ENCODE data around the gene SLCO2B1.

SLCO2B1 gene

DNA sequence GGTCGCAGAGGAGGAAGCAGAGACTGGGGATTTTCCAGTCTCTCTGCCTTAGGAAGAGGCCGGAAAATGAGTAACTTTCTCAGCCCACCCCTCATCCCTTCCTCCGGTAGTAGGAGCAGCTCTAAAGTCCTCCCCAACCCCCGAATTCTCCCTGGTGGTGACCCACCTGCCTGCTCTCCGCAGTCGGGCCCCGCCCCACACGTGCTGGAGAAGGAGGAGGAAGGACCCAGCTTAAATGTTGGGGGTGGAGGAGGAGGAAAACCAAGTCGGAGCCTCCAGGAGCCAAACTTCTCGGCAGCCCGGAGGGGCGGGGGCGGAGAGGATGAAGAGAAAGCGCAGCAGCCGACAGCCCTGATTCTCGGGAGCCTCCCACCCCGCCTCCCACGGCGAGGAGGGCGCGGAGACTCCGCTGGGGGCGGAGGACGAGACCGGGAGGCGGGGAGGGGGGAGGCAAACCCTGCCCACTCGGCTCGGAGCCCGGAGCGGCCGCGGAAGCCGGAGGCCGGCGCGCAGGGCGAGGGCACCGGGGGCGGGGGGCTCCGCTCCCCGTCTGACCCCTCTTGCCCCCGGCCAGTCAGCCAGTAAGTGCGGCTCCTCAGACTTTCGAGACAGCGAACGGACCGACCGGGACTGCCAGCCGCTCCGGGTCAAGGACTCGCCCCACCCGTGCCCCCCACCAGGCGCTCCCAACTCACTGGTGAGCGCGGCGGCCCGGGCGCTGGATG is 89.6 kb downstream of the SLCO2B1 start, which contains the start of gene TPBGL:
Gene TPBGL, plus strand, starts transcription at position 464 of the 725 bp plus-strand sequence. CDS start 276 bp downstream, outside the sequence.
- TF ChIP-seq, protein P1, sequence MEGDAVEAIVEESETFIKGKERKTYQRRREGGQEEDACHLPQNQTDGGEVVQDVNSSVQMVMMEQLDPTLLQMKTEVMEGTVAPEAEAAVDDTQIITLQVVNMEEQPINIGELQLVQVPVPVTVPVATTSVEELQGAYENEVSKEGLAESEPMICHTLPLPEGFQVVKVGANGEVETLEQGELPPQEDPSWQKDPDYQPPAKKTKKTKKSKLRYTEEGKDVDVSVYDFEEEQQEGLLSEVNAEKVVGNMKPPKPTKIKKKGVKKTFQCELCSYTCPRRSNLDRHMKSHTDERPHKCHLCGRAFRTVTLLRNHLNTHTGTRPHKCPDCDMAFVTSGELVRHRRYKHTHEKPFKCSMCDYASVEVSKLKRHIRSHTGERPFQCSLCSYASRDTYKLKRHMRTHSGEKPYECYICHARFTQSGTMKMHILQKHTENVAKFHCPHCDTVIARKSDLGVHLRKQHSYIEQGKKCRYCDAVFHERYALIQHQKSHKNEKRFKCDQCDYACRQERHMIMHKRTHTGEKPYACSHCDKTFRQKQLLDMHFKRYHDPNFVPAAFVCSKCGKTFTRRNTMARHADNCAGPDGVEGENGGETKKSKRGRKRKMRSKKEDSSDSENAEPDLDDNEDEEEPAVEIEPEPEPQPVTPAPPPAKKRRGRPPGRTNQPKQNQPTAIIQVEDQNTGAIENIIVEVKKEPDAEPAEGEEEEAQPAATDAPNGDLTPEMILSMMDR (IDR thresholded peaks at IDR 0.05; ENCODE audit: low read depth, low read length, missing control alignments) = no peak
- in situ Hi-C loops (cut with HindIII; ENCODE audit: low pct_ligation_motif_present, low sequenced_read_pairs) = no loop called here
- H3K36me3 ChIP-seq (replicated peaks) = no peaks in the 10 kb centered on the region
- DNase-seq = no peak
- peaks cover 19% of the 10 kb centered on the region for H3K27me3 ChIP-seq (replicated peaks)
- H3K4me3 ChIP-seq (ENCODE audit: low read depth, low read length) = peak within 1 kb of the TSS; percentile 29
- H3K27ac ChIP-seq = no peak within 1 kb of the TSS

GRCh38 chr11:75241036-75241905 is 90.4 kb downstream of the SLCO2B1 start:
- TF ChIP-seq, protein P1 (IDR thresholded peaks at IDR 0.05; ENCODE audit: low read depth, low read length, missing control alignments) = peak; percentile 57
- no peak overlapping the region for H3K27ac ChIP-seq
- H3K36me3 ChIP-seq (replicated peaks) = no peaks in the 10 kb centered on the region
- in situ Hi-C loops (cut with HindIII; ENCODE audit: low pct_ligation_motif_present, low sequenced_read_pairs) = no loop called here
- peak; percentile 74 for DNase-seq
- H3K27me3 ChIP-seq (replicated peaks) = peaks cover 19% of the 10 kb centered on the region
- peak overlapping the region; percentile 48 for H3K4me3 ChIP-seq (ENCODE audit: low read depth, low read length)

DNA sequence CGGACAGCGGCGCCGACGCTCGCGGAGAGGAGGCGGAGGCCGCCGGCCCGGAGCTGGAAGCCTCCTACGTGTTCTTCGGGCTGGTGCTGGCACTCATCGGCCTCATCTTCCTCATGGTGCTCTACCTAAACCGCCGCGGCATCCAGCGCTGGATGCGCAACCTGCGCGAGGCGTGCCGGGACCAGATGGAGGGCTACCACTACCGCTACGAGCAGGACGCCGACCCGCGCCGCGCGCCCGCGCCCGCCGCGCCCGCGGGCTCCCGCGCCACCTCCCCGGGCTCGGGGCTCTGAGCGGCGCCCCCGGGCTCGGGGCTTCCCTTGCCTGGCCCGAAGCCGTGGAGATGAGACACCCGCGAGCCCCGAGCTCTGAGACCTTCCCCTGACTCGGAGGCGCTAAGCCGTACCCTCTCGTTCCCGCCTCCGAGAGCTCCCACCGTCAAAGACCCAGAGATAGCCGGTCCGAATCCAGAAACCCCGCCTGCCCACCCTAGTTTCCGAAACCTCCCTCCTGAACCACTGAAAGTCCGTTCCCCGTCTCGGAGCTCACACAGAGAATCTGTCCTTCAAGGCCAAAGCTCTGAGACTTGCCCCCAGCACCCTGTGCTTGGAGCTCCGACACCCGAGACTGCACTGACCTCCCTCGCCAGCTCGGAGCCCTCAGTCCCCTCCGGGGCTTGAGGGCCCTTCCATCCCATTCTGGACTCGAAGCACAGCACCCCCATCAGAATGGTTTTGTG is 91.2 kb downstream of the SLCO2B1 start:
- DNase-seq = no peak
- Histone ChIP-seq H3K36me3 (replicated peaks) (no peaks in the 10 kb centered on the region), H3K4me3 (ENCODE audit: low read depth, low read length) (peak overlapping the region; percentile 48), H3K27ac (no peak overlapping the region), H3K27me3 (replicated peaks) (peaks cover 19% of the 10 kb centered on the region)
- in situ Hi-C loops (cut with HindIII; ENCODE audit: low pct_ligation_motif_present, low sequenced_read_pairs) = no loop called here
- TF ChIP-seq, protein P1 (IDR thresholded peaks at IDR 0.05; ENCODE audit: low read depth, low read length, missing control alignments) = no peak

- TF ChIP-seq, protein P1 (IDR thresholded peaks at IDR 0.05; ENCODE audit: low read depth, low read length, missing control alignments) = no peak
- H3K27ac ChIP-seq = no peak overlapping the region
- no peaks in the 10 kb centered on the region for H3K36me3 ChIP-seq (replicated peaks)
- H3K27me3 ChIP-seq (replicated peaks) = peaks cover 19% of the 10 kb centered on the region
- no peak overlapping the region for H3K4me3 ChIP-seq (ENCODE audit: low read depth, low read length)
- no peak for DNase-seq
- in situ Hi-C loops (cut with HindIII; ENCODE audit: low pct_ligation_motif_present, low sequenced_read_pairs) = no loop called here
Observed at GRCh38 chr11:75242722-75243600, 92.1 kb downstream of the SLCO2B1 start.

All from brain microvascular endothelial cell (primary cell).